GM12873 (cell line): Measurements from ENCODE around the gene CCDC171.

Experiments
- CTCF ChIP-seq: IDR thresholded peaks from 2 replicates; pipeline ENCODE4 v1.5.1; 2012; ENCODE audit warnings: low read depth, mild to moderate bottlenecking, moderate library complexity, low read length, control low read depth; ENCODE audit not compliant: insufficient read depth; ENCODE audit errors: missing control alignments

Gene CCDC171

GRCh38 chr9:15513335-15513734 is 39.5 kb upstream of the CCDC171 start:
- TF ChIP-seq CTCF: peak; percentile 36

GRCh38 chr9:15519831-15520230 is 33.0 kb upstream of the CCDC171 start:
- TF ChIP-seq CTCF: no peak

GRCh38 chr9:15521254-15521653 is 31.6 kb upstream of the CCDC171 start:
- no peak for TF ChIP-seq CTCF

DNA sequence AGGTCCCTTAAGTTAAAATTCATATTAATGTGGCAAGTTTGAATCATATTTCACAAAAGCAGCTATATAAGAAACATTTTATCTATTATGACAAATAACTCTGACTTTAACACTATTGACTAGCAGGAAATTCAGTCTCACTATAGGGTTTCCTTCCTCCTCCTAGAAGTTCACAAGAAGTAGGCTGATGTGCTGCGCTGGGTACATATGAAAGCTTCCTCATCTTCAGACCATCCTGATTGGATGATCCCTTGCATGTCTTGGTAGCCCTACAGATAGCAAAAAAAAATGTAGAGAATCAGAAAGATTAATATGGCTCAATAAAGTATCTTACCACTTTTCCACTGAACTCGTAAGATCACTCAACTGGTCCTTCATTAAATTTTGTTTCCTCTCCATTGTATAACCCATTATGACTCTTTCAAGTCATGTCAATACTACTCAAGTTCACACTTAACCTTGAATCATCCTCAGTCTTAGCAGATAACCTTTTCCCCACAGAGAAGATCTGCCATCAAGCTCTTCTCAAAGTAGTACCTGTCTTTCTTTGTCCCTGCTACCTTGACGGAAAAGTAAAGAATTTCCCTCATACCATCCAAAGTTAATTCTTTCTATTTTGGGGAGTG is 30.6 kb upstream of the CCDC171 start:
- no peak for TF ChIP-seq CTCF

GRCh38 chr9:15524845-15525455 is 27.9 kb upstream of the CCDC171 start:
- TF ChIP-seq CTCF: no peak

- no peak for TF ChIP-seq CTCF
These were observed 26.9 kb upstream of the CCDC171 start for GRCh38 chr9:15525958-15526357.

GRCh38 chr9:15529566-15530324 is 23.1 kb upstream of the CCDC171 start:
- no peak for TF ChIP-seq CTCF
